PFSK-1 (cell line): Measurements from ENCODE around the gene SH3BGRL.

Experiments
- FOXP2 ChIP-seq: optimal IDR thresholded peaks from 2 replicates; pipeline ENCODE3; 2011; ENCODE audit warnings: borderline replicate concordance, control low read depth, inconsistent platforms; ENCODE audit not compliant: insufficient read depth; ENCODE audit errors: extremely low read length, extremely low read depth
- POLR2AphosphoS5 ChIP-seq: IDR thresholded peaks from 2 replicates; pipeline ENCODE4 v1.6.1; 2012; ENCODE audit warnings: low read depth, mild to moderate bottlenecking, control low read depth, low read length, moderate library complexity
- REST ChIP-seq, 2 experiments: IDR thresholded peaks; 2 replicates each; pipeline versions ENCODE4 v1.6.1 to v1.8.0; 2011 to 2012; ENCODE audit warnings: low read depth in 2 of 2, low read length in 2 of 2, control low read depth in 1 of 2, inconsistent platforms in 1 of 2, mild to moderate bottlenecking in 1 of 2, moderate library complexity in 1 of 2; ENCODE audit not compliant: insufficient read depth in 1 of 2
- SIN3A ChIP-seq: IDR thresholded peaks from 2 replicates; pipeline ENCODE4 v1.6.1; 2012; ENCODE audit warnings: mild to moderate bottlenecking, low read length, moderate library complexity, borderline replicate concordance; ENCODE audit not compliant: insufficient read depth
- TAF1 ChIP-seq: IDR thresholded peaks from 2 replicates; pipeline ENCODE4 v1.6.1; 2012; ENCODE audit warnings: low read length, control low read depth, borderline replicate concordance; ENCODE audit not compliant: insufficient read depth

The SH3BGRL gene

GRCh38 chrX:81237516-81237915, 35.6 kb downstream of the SH3BGRL start:
- TF ChIP-seq FOXP2 (no peak), TAF1 (no peak), SIN3A (no peak), POLR2AphosphoS5 (no peak), REST (IDR thresholded peaks at IDR 0.05; ENCODE audit: insufficient read depth in 1 of 2, low read depth in 2 of 2, low read length in 2 of 2) (no peak)

GRCh38 chrX:81238166-81238565, 36.3 kb downstream of the SH3BGRL start:
- TF ChIP-seq FOXP2 (no peak), SIN3A (no peak), TAF1 (no peak), REST (IDR thresholded peaks at IDR 0.05; ENCODE audit: insufficient read depth in 1 of 2, low read depth in 2 of 2, low read length in 2 of 2) (no peak), POLR2AphosphoS5 (no peak)

GRCh38 chrX:81240701-81241331, 38.9 kb downstream of the SH3BGRL start:
- TF ChIP-seq TAF1 (no peak), SIN3A (no peak), FOXP2 (no peak), REST (IDR thresholded peaks at IDR 0.05; ENCODE audit: insufficient read depth in 1 of 2, low read depth in 2 of 2, low read length in 2 of 2) (no peak), POLR2AphosphoS5 (no peak)

- no peak for TF ChIP-seq POLR2AphosphoS5
- no peak for TF ChIP-seq SIN3A
- TF ChIP-seq TAF1 = no peak
- no peak for TF ChIP-seq FOXP2
- TF ChIP-seq REST (IDR thresholded peaks at IDR 0.05; ENCODE audit: insufficient read depth in 1 of 2, low read depth in 2 of 2, low read length in 2 of 2) = no peak
Measured at GRCh38 chrX:81241753-81242152, 39.9 kb downstream of the SH3BGRL start.
